MM.1S (cell line): ENCODE data around the gene FREY1.

Experiments
- DNase-seq: peaks from one replicate; pipeline ENCODE4 v3.0.0-alpha.2; 2015
- H2AFZ ChIP-seq: fragments of 300-600 bp; sonication (generic); 2 replicates; pipeline ENCODE4 v1.6.0; 2016; ENCODE audit warnings: antibody characterized with exemption, low read length
- H3F3A ChIP-seq: fragments of 300-600 bp; sonication (generic); 2 replicates; pipeline ENCODE4 v1.6.1; 2016; ENCODE audit warnings: mild to moderate bottlenecking, antibody characterized with exemption, low read length, moderate library complexity, mixed read lengths; ENCODE audit not compliant: insufficient read depth
- H3K27ac ChIP-seq: fragments of 300-600 bp; sonication (generic); 2 replicates; pipeline ENCODE4 v1.5.1; 2016; ENCODE audit warnings: mild to moderate bottlenecking, low read length
- H3K27me3 ChIP-seq: fragments of 300-600 bp; sonication (generic); replicated peaks from 2 replicates; pipeline ENCODE4 v1.6.0; 2016; ENCODE audit warnings: low read length; ENCODE audit not compliant: insufficient read depth
- H3K36me3 ChIP-seq: fragments of 300-600 bp; sonication (generic); replicated peaks from 2 replicates; pipeline ENCODE4 v1.6.1; 2016; ENCODE audit warnings: mild to moderate bottlenecking, low read length, mixed read lengths; ENCODE audit not compliant: insufficient read depth
- H3K4me1 ChIP-seq: fragments of 300-600 bp; sonication (generic); 2 replicates; pipeline ENCODE4 v1.6.1; 2016; ENCODE audit warnings: low read length, mixed read lengths
- H3K4me2 ChIP-seq: fragments of 300-600 bp; sonication (generic); 2 replicates; pipeline ENCODE4 v1.6.0; 2016; ENCODE audit warnings: low read depth, low read length
- H3K4me3 ChIP-seq: fragments of 300-600 bp; sonication (generic); 2 replicates; pipeline ENCODE4 v1.5.1; 2016; ENCODE audit warnings: low read length, mixed read lengths
- H3K79me2 ChIP-seq: fragments of 300-600 bp; sonication (generic); 2 replicates; pipeline ENCODE4 v1.6.1; 2016; ENCODE audit warnings: mixed run types, low read length, mixed read lengths
- H3K9ac ChIP-seq: fragments of 300-600 bp; sonication (generic); 2 replicates; pipeline ENCODE4 v1.6.1; 2016; ENCODE audit warnings: low read length, mixed read lengths
- H3K9me2 ChIP-seq: fragments of 300-600 bp; sonication (generic); replicated peaks from 2 replicates; pipeline ENCODE4 v1.6.1; 2016; ENCODE audit warnings: mild to moderate bottlenecking, low read length, mixed read lengths; ENCODE audit not compliant: insufficient read depth
- H3K9me3 ChIP-seq: fragments of 300-600 bp; sonication (generic); replicated peaks from 2 replicates; pipeline ENCODE4 v1.6.1; 2016; ENCODE audit warnings: mild to moderate bottlenecking, low read length, mixed read lengths; ENCODE audit not compliant: insufficient read depth
- H4K20me1 ChIP-seq: fragments of 300-600 bp; sonication (generic); 2 replicates; pipeline ENCODE4 v1.6.1; 2016; ENCODE audit warnings: mild to moderate bottlenecking, low read length, moderate library complexity, mixed read lengths; ENCODE audit not compliant: insufficient read depth
- EZH2 ChIP-seq: fragments of 300-600 bp; sonication (generic); optimal IDR thresholded peaks from 2 replicates; pipeline ENCODE3; 2017; ENCODE audit warnings: low read depth, mild to moderate bottlenecking, antibody characterized with exemption, low read length, mixed read lengths
- EZH2phosphoT487 ChIP-seq: fragments of 300-600 bp; sonication (generic); IDR thresholded peaks from 2 replicates; pipeline ENCODE4 v1.6.1; 2018; ENCODE audit warnings: antibody characterized with exemption, low read length
- TF ChIP-seq, protein P1 (sequence below): fragments of 300-600 bp; sonication (generic); IDR thresholded peaks from 2 replicates; pipeline ENCODE4 v1.5.1; 2016; ENCODE audit warnings: antibody characterized with exemption, low read length, mixed read lengths

FREY1 gene, protein sequence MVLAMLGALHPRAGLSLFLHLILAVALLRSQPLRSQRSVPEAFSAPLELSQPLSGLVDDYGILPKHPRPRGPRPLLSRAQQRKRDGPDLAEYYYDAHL

DNA sequence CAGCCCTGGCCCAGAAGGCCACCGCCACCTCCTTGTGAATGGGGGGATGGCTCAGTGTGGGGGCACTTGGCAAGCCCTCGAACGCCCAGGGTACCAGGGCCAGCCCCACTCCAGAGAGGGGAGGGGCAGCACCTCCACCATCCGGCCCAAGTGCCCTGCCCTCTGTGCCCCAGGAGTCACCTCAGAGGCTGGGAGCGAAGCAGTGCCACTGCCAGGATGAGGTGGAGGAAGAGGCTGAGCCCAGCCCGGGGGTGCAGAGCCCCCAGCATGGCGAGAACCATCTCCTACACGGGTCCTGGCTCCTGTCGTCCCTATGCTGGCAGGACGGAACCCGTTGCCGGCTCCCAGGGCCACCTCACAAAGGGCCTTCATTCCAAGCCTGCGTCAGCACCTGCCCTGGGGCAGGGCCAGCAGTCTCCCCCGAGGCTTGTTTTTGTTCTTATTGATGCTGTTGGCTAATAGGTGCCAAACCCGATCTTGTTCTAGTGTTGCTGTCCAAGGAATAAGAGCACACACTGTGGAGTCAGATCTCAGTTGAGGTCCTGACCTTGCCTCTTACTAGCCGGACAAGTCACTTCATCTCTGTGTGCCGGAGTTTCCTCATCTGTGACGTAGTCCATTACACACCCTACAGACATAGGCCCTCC is at the start of gene FREY1:
FREY1 (minus strand) TSS at position 307 of the 647 bp plus-strand sequence; CDS start at position 281, 26 bp downstream.
- no peaks in the 10 kb centered on the region for H3K9me2 ChIP-seq
- no peaks in the 10 kb centered on the region for H3F3A ChIP-seq
- no peak within 1 kb of the TSS for H3K4me2 ChIP-seq
- H3K27ac ChIP-seq, result no peak within 1 kb of the TSS
- H3K79me2 ChIP-seq, result no peaks in the 10 kb centered on the region
- H3K9ac ChIP-seq, result no peak within 1 kb of the TSS
- H3K36me3 ChIP-seq, result no peaks in the 10 kb centered on the region
- TF ChIP-seq EZH2phosphoT487 (no peak), EZH2 (no peak)
- TF ChIP-seq, protein P1, sequence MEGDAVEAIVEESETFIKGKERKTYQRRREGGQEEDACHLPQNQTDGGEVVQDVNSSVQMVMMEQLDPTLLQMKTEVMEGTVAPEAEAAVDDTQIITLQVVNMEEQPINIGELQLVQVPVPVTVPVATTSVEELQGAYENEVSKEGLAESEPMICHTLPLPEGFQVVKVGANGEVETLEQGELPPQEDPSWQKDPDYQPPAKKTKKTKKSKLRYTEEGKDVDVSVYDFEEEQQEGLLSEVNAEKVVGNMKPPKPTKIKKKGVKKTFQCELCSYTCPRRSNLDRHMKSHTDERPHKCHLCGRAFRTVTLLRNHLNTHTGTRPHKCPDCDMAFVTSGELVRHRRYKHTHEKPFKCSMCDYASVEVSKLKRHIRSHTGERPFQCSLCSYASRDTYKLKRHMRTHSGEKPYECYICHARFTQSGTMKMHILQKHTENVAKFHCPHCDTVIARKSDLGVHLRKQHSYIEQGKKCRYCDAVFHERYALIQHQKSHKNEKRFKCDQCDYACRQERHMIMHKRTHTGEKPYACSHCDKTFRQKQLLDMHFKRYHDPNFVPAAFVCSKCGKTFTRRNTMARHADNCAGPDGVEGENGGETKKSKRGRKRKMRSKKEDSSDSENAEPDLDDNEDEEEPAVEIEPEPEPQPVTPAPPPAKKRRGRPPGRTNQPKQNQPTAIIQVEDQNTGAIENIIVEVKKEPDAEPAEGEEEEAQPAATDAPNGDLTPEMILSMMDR, result no peak
- no peaks in the 10 kb centered on the region for H4K20me1 ChIP-seq
- no peak within 1 kb of the TSS for H2AFZ ChIP-seq
- no peak for DNase-seq
- no peaks in the 10 kb centered on the region for H3K9me3 ChIP-seq
- no peak within 1 kb of the TSS for H3K4me3 ChIP-seq
- H3K27me3 ChIP-seq, result peaks cover 9% of the 10 kb centered on the region; the same call in 1 of the 2 replicates
- H3K4me1 ChIP-seq, result no peaks in the 10 kb centered on the region

DNA sequence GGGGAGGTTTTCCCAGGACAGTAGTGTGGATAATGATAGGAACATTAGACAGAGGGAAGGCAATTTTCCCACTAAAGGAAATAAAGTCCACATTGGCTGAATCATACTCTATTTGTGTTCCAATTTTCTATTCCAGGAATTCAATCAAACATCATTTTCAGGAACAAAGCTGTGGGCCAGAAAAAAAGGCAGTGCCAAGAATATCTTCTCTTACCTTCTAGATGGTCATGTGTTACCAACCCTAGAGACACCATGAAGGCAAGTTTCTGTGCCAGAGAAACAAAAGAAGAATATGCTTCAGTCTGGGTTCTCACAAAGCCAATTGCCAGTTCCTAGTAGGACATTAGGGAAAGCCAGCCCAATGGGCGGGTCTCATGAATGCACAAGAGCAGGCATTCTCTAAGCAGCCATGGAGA is 42.9 kb upstream of the FREY1 start:
- no peak overlapping the region for H2AFZ ChIP-seq
- no peaks in the 10 kb centered on the region for H3K79me2 ChIP-seq
- H3K4me2 ChIP-seq, result no peak overlapping the region
- H3F3A ChIP-seq, result no peaks in the 10 kb centered on the region
- no peak overlapping the region for H3K27ac ChIP-seq
- no peak overlapping the region for H3K4me3 ChIP-seq
- no peak for DNase-seq
- no peaks in the 10 kb centered on the region for H4K20me1 ChIP-seq
- H3K9me2 ChIP-seq, result no peaks in the 10 kb centered on the region
- H3K36me3 ChIP-seq, result no peaks in the 10 kb centered on the region; the same call in 1 of the 2 replicates
- no peaks in the 10 kb centered on the region for H3K9me3 ChIP-seq
- H3K4me1 ChIP-seq, result no peaks in the 10 kb centered on the region
- no peak overlapping the region for H3K9ac ChIP-seq
- no peak for TF ChIP-seq EZH2
- TF ChIP-seq, protein P1, result no peak
- TF ChIP-seq EZH2phosphoT487, result no peak
- no peaks in the 10 kb centered on the region for H3K27me3 ChIP-seq

DNA sequence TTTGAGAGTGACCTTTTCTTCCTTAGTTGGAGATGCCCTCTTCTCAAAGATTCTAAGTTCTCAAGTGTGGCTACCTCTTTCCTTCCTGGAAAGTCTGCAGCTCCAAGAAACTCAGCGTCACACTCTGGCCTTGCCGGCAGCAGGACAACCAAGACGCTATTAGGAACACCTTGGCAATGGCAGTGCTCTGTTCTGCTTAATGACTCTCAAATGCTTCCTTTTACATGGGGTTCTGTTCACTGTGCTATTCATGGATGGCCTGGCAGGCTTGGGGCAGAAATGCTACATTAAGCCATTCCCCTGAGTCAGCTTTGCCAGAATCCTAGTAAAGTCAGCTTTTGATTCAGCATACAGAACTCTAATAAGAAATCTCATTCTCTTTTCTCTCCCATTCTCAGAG is 41.3 kb upstream of the FREY1 start:
- Histone ChIP-seq H3K36me3 (no peaks in the 10 kb centered on the region; the same call in 1 of the 2 replicates), H2AFZ (no peak overlapping the region), H3K9ac (no peak overlapping the region), H3K4me2 (no peak overlapping the region), H3K4me1 (no peaks in the 10 kb centered on the region), H3K79me2 (no peaks in the 10 kb centered on the region), H3K27me3 (no peaks in the 10 kb centered on the region), H3K4me3 (no peak overlapping the region), H4K20me1 (0 out of 2 replicates have a peak, but pooled peaks cover 3% of the 10 kb centered on the region), H3K9me2 (no peaks in the 10 kb centered on the region), H3F3A (no peaks in the 10 kb centered on the region), H3K9me3 (no peaks in the 10 kb centered on the region), H3K27ac (no peak overlapping the region)
- TF ChIP-seq, protein P1, result no peak
- TF ChIP-seq EZH2phosphoT487, result no peak
- no peak for DNase-seq
